K562 (cell line): ENCODE results near the gene NUP50. TPM values are rescaled to one million over a fixed set of nuclear protein-coding genes. Genes with fewer than 3 reads are reported as not detected.

Experiments
- C11orf30 ChIP-seq: fragments of 450-650 bp; IDR thresholded peaks from 2 replicates; pipeline ENCODE4 v1.6.1; 2016; ENCODE audit warnings: low read depth, mild to moderate bottlenecking
- CHAMP1 ChIP-seq: fragments of 450-650 bp; IDR thresholded peaks from 2 replicates; pipeline ENCODE4 v1.6.1; 2016; ENCODE audit warnings: mild to moderate bottlenecking
- CHCHD3 ChIP-seq: fragments of 250-450 bp; sonication (Bioruptor Pico); IDR thresholded peaks from 2 replicates; pipeline ENCODE4 v2.1.2; 2022; ENCODE audit warnings: mild to moderate bottlenecking
- DACH1 ChIP-seq: fragments of 450-650 bp; IDR thresholded peaks from 2 replicates; pipeline ENCODE4 v1.6.1; 2018; ENCODE audit not compliant: partially characterized antibody
- DNMT1 ChIP-seq: fragments of 450-650 bp; IDR thresholded peaks from 2 replicates; pipeline ENCODE4 v1.6.1; 2016; ENCODE audit warnings: antibody characterized with exemption, mild to moderate bottlenecking
- GTF2B ChIP-seq: IDR thresholded peaks from 2 replicates; pipeline ENCODE4 v1.6.1; 2011; ENCODE audit not compliant: insufficient read length; ENCODE audit errors: extremely low read depth
- KLF16 ChIP-seq: IDR thresholded peaks from 2 replicates; pipeline ENCODE4 v1.6.1; 2016; ENCODE audit warnings: antibody characterized with exemption
- NR1H2 ChIP-seq: sonication (generic); formaldehyde crosslinking; IDR thresholded peaks from 2 replicates; pipeline ENCODE4 v1.4.0; 2020; ENCODE audit warnings: mild to moderate bottlenecking, missing genetic modification reagents
- PATZ1 ChIP-seq: fragments of 250-450 bp; sonication (Bioruptor Pico); IDR thresholded peaks from 2 replicates; pipeline ENCODE4 v1.5.0; 2020; ENCODE audit warnings: mild to moderate bottlenecking, borderline replicate concordance
- PHF20 ChIP-seq: fragments of 450-650 bp; IDR thresholded peaks from 2 replicates; pipeline ENCODE4 v1.6.1; 2018; ENCODE audit not compliant: partially characterized antibody
- PTTG1 ChIP-seq: fragments of 450-650 bp; IDR thresholded peaks from 2 replicates; pipeline ENCODE4 v1.6.1; 2016; ENCODE audit warnings: low read depth, mild to moderate bottlenecking, missing genetic modification characterization, missing compliant biosample characterization
- SMAD2 ChIP-seq: fragments of 150-350 bp; IDR thresholded peaks from 2 replicates; pipeline ENCODE4 v1.6.1; 2014; ENCODE audit warnings: low read depth, mild to moderate bottlenecking, low read length
- SNIP1 ChIP-seq: fragments of 450-650 bp; IDR thresholded peaks from 2 replicates; pipeline ENCODE4 v1.7.1; 2017; ENCODE audit warnings: low read depth, mild to moderate bottlenecking
- USF2 ChIP-seq: sonication (generic); formaldehyde crosslinking; IDR thresholded peaks from 2 replicates; pipeline ENCODE4 v1.5.0; 2020; ENCODE audit warnings: missing genetic modification reagents
- XRCC5 ChIP-seq: fragments of 200-400 bp; formaldehyde crosslinking; IDR thresholded peaks from 2 replicates; pipeline ENCODE4 v1.6.1; 2017; ENCODE audit warnings: low read depth, mild to moderate bottlenecking, low read length
- ZBTB33 ChIP-seq: sonication (generic); formaldehyde crosslinking; IDR thresholded peaks from 2 replicates; pipeline ENCODE4 v1.8.1; 2023; ENCODE audit warnings: mild to moderate bottlenecking, missing genetic modification reagents
- ZC3H4 ChIP-seq: sonication (generic); formaldehyde crosslinking; IDR thresholded peaks from 2 replicates; pipeline ENCODE4 v1.9.0; 2021; ENCODE audit warnings: missing genetic modification reagents, borderline replicate concordance
- ZNF3 ChIP-seq: fragments of 250-450 bp; sonication (Bioruptor Pico); IDR thresholded peaks from 2 replicates; pipeline ENCODE4 v1.5.0; 2021; ENCODE audit warnings: mild to moderate bottlenecking, moderate library complexity
- ZNF384 ChIP-seq: IDR thresholded peaks from 2 replicates; pipeline ENCODE4 v1.6.1; 2012; ENCODE audit warnings: low read depth, low read length, improper control_type of control experiment
- ZNF668 ChIP-seq: fragments of 250-450 bp; sonication (Bioruptor Pico); IDR thresholded peaks from 2 replicates; pipeline ENCODE4 v1.8.0; 2022; ENCODE audit warnings: mild to moderate bottlenecking, inconsistent platforms
- ZNF695 ChIP-seq: fragments of 450-650 bp; formaldehyde crosslinking; IDR thresholded peaks from 2 replicates; pipeline ENCODE4 v1.4.0; 2020; ENCODE audit warnings: mild to moderate bottlenecking, moderate library complexity
- ZNF717 ChIP-seq: fragments of 250-450 bp; sonication (Bioruptor Pico); IDR thresholded peaks from 2 replicates; pipeline ENCODE4 v1.5.0; 2021
- polyA plus RNA-seq, 8 experiments: library from polyadenylated mRNA; depleted of rRNA in 4 of 8; stranded (reverse) in 5 of 8; unstranded in 3 of 8; fragments of >200 nt; fragmentation: Nextera tagmentation in 2 of 8; fragmentation: Illumina TruSeq in 1 of 8; extraction: Ambion mirVana in 2 of 8; extraction: Trizol in 1 of 8; gene quantifications; 2 replicates each; pipeline versions ENCODE4 v1.2.1 to v1.2.3, GENCODE V29; 2011 to 2014; ENCODE audit warnings: inconsistent platforms in 1 of 8, missing spikeins in 1 of 8
- total RNA-seq, 7 experiments: library from RNA; depleted of rRNA in 6 of 7; stranded (reverse); fragments of >200 nt in 6 of 7; fragmentation: Illumina TruSeq in 2 of 7; extraction: Trizol in 2 of 7; gene quantifications; 2 replicates each; pipeline versions ENCODE4 v1.2.1 to v1.2.3, GENCODE V29; 2011 to 2021; ENCODE audit warnings: low replicate concordance in 1 of 7

NUP50 gene
- total and polyA plus RNA-seq, 9 of the 15 experiments (the other 6 are each of a cell fraction or from before 2014, with no cell fraction given) = 23.8 to 83.7 (median 55.3) TPM

GRCh38 chr22:45169591-45170466 lies 6.1 kb downstream of the NUP50 start (continued):
- TF ChIP-seq CHAMP1 (no peak), ZBTB33 (CRISPR knock-in tag) (no peak), DACH1 (peak; percentile 23), KLF16 (no peak), SMAD2 (no peak), ZC3H4 (CRISPR knock-in tag) (no peak), USF2 (CRISPR knock-in tag) (peak; percentile 72), C11orf30 (peak; percentile 65), PTTG1 (no peak), SNIP1 (no peak), CHCHD3 (CRISPR knock-in tag) (no peak), XRCC5 (no peak), ZNF384 (no peak), ZNF668 (no peak), DNMT1 (no peak), ZNF3 (CRISPR knock-in tag) (no peak), ZNF695 (CRISPR knock-in tag) (no peak), GTF2B (no peak), PHF20 (no peak), PATZ1 (CRISPR knock-in tag) (no peak), ZNF717 (CRISPR knock-in tag) (no peak), NR1H2 (CRISPR knock-in tag) (no peak)
